HepG2 (cell line): ENCODE results near the gene WFDC10B. TPM values are rescaled to one million over a fixed set of nuclear protein-coding genes. Genes with fewer than 3 reads are reported as not detected.

Source experiments
- ATAC-seq: fragments of 200-7000 bp; cut with Tn5 transposase; 3 replicates; pipeline ENCODE4 v1.9.1; 2020; ENCODE audit warnings: mild to moderate bottlenecking, moderate library complexity
- BruUV-seq: library from RNA; stranded (reverse); fragments of 400-500 nt; replicated peaks from 2 replicates; lab custom pipeline; 2021; lab: Mats Ljungman, UMichigan
- CTCF ChIA-PET: fragments of 300-600 bp; formaldehyde crosslinking; extraction: SDS; loops from one replicate; lab custom pipeline; 2021; ENCODE audit warnings: low total read pairs, inconsistent platforms, low intra/inter-chr PET ratio; lab: Yijun Ruan, JAX
- POLR2A ChIA-PET: fragments of 350-600 bp; sonication (Branson Sonifier 250); formaldehyde crosslinking; loops from one replicate; lab custom pipeline; 2020; ENCODE audit warnings: antibody characterized with exemption, inconsistent platforms; lab: Yijun Ruan, JAX
- DNase-seq: peaks from one replicate; pipeline ENCODE4 v3.0.0-alpha.2; 2015; ENCODE audit warnings: low spot score
- FAIRE-seq: peaks from 3 replicates; lab custom pipeline; 2011; peaks lifted over from hg19 to GRCh38; lab: Jason Lieb, UNC
- H2AFZ ChIP-seq: one replicate; pipeline ENCODE4 v1.6.1; 2011; ENCODE audit warnings: low read length, inconsistent platforms
- H3K27ac ChIP-seq: fragments of 300-600 bp; 3 replicates; pipeline ENCODE4 v1.8.0; 2011; ENCODE audit warnings: mixed run types, mild to moderate bottlenecking, mixed read lengths, low read length, inconsistent platforms; ENCODE audit not compliant: insufficient read depth; ENCODE audit errors: extremely low read length
- H3K27me3 ChIP-seq, 2 experiments: fragments of 200-600 bp in 1 of 2; 2 replicates in 1 of 2; 3 replicates in 1 of 2; pipeline versions ENCODE4 v1.6.0 to v1.8.0; 2011; ENCODE audit warnings: low read length in 2 of 2, mild to moderate bottlenecking in 2 of 2, moderate library complexity in 2 of 2, inconsistent platforms in 1 of 2; ENCODE audit not compliant: insufficient read depth in 2 of 2, control insufficient read depth in 1 of 2
- H3K36me3 ChIP-seq, 2 experiments: fragments of 200-600 bp in 1 of 2; replicated peaks in 1 of 2; 2 replicates in 1 of 2; 3 replicates in 1 of 2; pipeline versions ENCODE4 v1.5.1 to v1.8.0; 2011; ENCODE audit warnings: low read length in 2 of 2, inconsistent platforms in 1 of 2; ENCODE audit not compliant: insufficient read depth in 2 of 2, control insufficient read depth in 1 of 2
- H3K4me1 ChIP-seq: 2 replicates; pipeline ENCODE4 v1.5.1; 2012; ENCODE audit warnings: low read length, inconsistent platforms; ENCODE audit not compliant: insufficient read depth
- H3K4me2 ChIP-seq: 2 replicates; pipeline ENCODE4 v1.6.0; 2011; ENCODE audit warnings: low read depth, low read length, inconsistent platforms
- H3K4me3 ChIP-seq, 3 experiments: fragments of 200-600 bp in 1 of 3; sonication (generic), shearing (Covaris generic) in 1 of 3; replicated peaks in 1 of 3; 2 replicates each; pipeline ENCODE4 v1.5.1; 2011 to 2016; ENCODE audit warnings: low read length in 3 of 3, inconsistent platforms in 2 of 3, low read depth in 2 of 3, mild to moderate bottlenecking in 2 of 3, control low read depth in 1 of 3, mixed read lengths in 1 of 3; ENCODE audit not compliant: insufficient read depth in 1 of 3
- H3K79me2 ChIP-seq: one replicate; pipeline ENCODE4 v1.6.1; 2011; ENCODE audit warnings: low read length, inconsistent platforms; ENCODE audit not compliant: insufficient read depth
- H3K9ac ChIP-seq: 2 replicates; pipeline ENCODE4 v1.6.0; 2011; ENCODE audit warnings: mild to moderate bottlenecking, low read depth, low read length, inconsistent platforms; ENCODE audit not compliant: insufficient read depth
- H3K9me3 ChIP-seq: 2 replicates; pipeline ENCODE4 v1.5.1; 2012; ENCODE audit warnings: mild to moderate bottlenecking, low read length
- H4K20me1 ChIP-seq: 2 replicates; pipeline ENCODE4 v1.6.0; 2011; ENCODE audit warnings: inconsistent platforms, mild to moderate bottlenecking, low read length, moderate library complexity; ENCODE audit not compliant: insufficient read depth
- AHR ChIP-seq: IDR thresholded peaks from 2 replicates; pipeline ENCODE4 v1.6.1; 2018; ENCODE audit warnings: missing genetic modification reagents, missing compliant biosample characterization
- KAT7 ChIP-seq: IDR thresholded peaks from 2 replicates; pipeline ENCODE4 v1.6.1; 2018; ENCODE audit warnings: borderline replicate concordance, missing compliant biosample characterization
- KLF11 ChIP-seq: IDR thresholded peaks from 2 replicates; pipeline ENCODE4 v1.6.1; 2016; ENCODE audit warnings: missing compliant biosample characterization
- MAFG ChIP-seq: sonication (generic); formaldehyde crosslinking; IDR thresholded peaks from 2 replicates; pipeline ENCODE4 v1.5.1; 2020; ENCODE audit warnings: mild to moderate bottlenecking, missing genetic modification reagents
- PAF1 ChIP-seq: IDR thresholded peaks from 2 replicates; pipeline ENCODE4 v1.6.1; 2016; ENCODE audit warnings: missing genetic modification reagents, missing compliant biosample characterization
- SMAD1 ChIP-seq: sonication (generic); formaldehyde crosslinking; IDR thresholded peaks from 2 replicates; pipeline ENCODE4 v1.4.0; 2020; ENCODE audit warnings: missing genetic modification reagents, low read depth, mild to moderate bottlenecking, borderline replicate concordance
- ZFP62 ChIP-seq: sonication (generic); formaldehyde crosslinking; IDR thresholded peaks from 2 replicates; pipeline ENCODE4 v1.4.0; 2020; ENCODE audit warnings: missing genetic modification reagents
- ZNF121 ChIP-seq: sonication (generic); formaldehyde crosslinking; IDR thresholded peaks from 2 replicates; pipeline ENCODE4 v1.5.0; 2020; ENCODE audit warnings: mild to moderate bottlenecking, missing genetic modification reagents
- WGBS: methylation state at CpG from one replicate; pipeline ENCODE4 v1.1.6; 2017; ENCODE audit warnings: low lambda C conversion rate; 5-methylcytosine and 5-hydroxymethylcytosine counted together
- in situ Hi-C: cut with HindIII; loops from 2 replicates; pipeline ENCODE4 v1.10.0; 2017; ENCODE audit warnings: low pct_unique_long_range_greater_than_20kb; ENCODE audit not compliant: extremely low pct_ligation_motif_present
- intact Hi-C: fragments of 100-400 bp; cut with micrococcal nuclease; formaldehyde crosslinking; loops from one replicate; pipeline ENCODE4 v1.10.0; 2022; ENCODE audit not compliant: unreplicated experiment
- polyA plus RNA-seq, 8 experiments: library from polyadenylated mRNA; depleted of rRNA in 3 of 8; stranded (reverse) in 7 of 8; unstranded in 1 of 8; fragments of >200 nt; fragmentation: Illumina TruSeq in 4 of 8; extraction: Trizol in 4 of 8; gene quantifications; 2 replicates each; pipeline versions ENCODE4 v1.2.1 to v1.2.3, GENCODE V29; 2011 to 2016; ENCODE audit warnings: low read depth in 4 of 8, missing spikeins in 1 of 8, mixed read lengths in 1 of 8; ENCODE audit not compliant: insufficient read depth in 1 of 8
- total RNA-seq, 5 experiments: library from RNA; depleted of rRNA; stranded (reverse); fragments of >200 nt; fragmentation: Illumina TruSeq; extraction: Trizol; gene quantifications; 2 replicates each; pipeline ENCODE4 v1.2.3, GENCODE V29; 2016; ENCODE audit warnings: low read depth in 1 of 5
- TF ChIP-seq, protein P1 (sequence below): sonication (generic); formaldehyde crosslinking; IDR thresholded peaks from 2 replicates; pipeline ENCODE4 v1.5.0; 2020; ENCODE audit warnings: mild to moderate bottlenecking, low read depth, missing genetic modification reagents, borderline replicate concordance
- TF ChIP-seq, protein P2 (sequence below): sonication (generic); formaldehyde crosslinking; IDR thresholded peaks from 2 replicates; pipeline ENCODE4 v1.5.0; 2020; ENCODE audit warnings: missing genetic modification reagents
- TF ChIP-seq, protein P3 (sequence below): sonication (generic); formaldehyde crosslinking; IDR thresholded peaks from 2 replicates; pipeline ENCODE4 v1.5.0; 2020; ENCODE audit warnings: missing genetic modification reagents

Gene WFDC10B
- total and polyA plus RNA-seq, 2 of the 13 experiments (the other 11 are each of a cell fraction or from before 2014, with no cell fraction given): 0.24 TPM; not detected in 1

DNA sequence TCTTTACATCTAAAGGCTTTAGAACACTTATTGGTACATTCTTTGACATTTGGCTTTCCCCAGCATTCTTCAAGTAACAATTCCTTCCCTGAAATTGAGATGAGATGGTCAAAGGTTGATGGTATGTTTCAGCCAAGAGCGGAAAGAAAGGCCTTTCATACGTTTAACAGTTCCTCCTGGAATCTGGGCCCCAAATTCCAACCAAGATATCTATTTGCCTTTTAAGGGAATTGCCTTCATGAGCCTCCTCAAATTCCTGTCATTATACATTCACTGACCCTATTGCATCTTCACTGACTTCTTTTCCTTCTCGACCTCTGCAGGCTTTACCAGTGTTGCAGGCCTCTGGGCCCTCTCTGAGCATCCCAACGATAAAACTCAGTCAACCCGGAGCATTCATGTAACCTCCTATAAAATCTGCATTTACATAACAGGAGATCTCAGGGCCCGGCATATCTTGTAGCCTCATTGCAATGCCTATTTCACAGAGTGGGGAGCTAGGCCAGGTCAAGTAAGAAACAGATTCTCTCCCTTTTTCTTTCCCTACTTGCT is 55.4 kb downstream of the WFDC10B start:
- H3K27me3 ChIP-seq: peaks cover 0 to 4% of the 10 kb centered on the region in 2 experiments; a peak in 1 of 5 replicates
- H3K4me3 ChIP-seq: no peak overlapping the region
- H3K4me1 ChIP-seq: peaks cover 9% of the 10 kb centered on the region
- H3K79me2 ChIP-seq: no peaks in the 10 kb centered on the region
- TF ChIP-seq AHR (CRISPR knock-in tag): no peak
- TF ChIP-seq MAFG (CRISPR knock-in tag): no peak
- no peak for TF ChIP-seq ZFP62
- TF ChIP-seq SMAD1 (CRISPR knock-in tag): no peak
- TF ChIP-seq, protein P1, sequence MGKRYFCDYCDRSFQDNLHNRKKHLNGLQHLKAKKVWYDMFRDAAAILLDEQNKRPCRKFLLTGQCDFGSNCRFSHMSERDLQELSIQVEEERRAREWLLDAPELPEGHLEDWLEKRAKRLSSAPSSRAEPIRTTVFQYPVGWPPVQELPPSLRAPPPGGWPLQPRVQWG: no peak
- no peak for TF ChIP-seq PAF1
- TF ChIP-seq KLF11 (CRISPR knock-in tag): no peak
- TF ChIP-seq, protein P2, sequence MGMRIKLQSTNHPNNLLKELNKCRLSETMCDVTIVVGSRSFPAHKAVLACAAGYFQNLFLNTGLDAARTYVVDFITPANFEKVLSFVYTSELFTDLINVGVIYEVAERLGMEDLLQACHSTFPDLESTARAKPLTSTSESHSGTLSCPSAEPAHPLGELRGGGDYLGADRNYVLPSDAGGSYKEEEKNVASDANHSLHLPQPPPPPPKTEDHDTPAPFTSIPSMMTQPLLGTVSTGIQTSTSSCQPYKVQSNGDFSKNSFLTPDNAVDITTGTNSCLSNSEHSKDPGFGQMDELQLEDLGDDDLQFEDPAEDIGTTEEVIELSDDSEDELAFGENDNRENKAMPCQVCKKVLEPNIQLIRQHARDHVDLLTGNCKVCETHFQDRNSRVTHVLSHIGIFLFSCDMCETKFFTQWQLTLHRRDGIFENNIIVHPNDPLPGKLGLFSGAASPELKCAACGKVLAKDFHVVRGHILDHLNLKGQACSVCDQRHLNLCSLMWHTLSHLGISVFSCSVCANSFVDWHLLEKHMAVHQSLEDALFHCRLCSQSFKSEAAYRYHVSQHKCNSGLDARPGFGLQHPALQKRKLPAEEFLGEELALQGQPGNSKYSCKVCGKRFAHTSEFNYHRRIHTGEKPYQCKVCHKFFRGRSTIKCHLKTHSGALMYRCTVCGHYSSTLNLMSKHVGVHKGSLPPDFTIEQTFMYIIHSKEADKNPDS (CRISPR knock-in tag): no peak
- TF ChIP-seq, protein P3, sequence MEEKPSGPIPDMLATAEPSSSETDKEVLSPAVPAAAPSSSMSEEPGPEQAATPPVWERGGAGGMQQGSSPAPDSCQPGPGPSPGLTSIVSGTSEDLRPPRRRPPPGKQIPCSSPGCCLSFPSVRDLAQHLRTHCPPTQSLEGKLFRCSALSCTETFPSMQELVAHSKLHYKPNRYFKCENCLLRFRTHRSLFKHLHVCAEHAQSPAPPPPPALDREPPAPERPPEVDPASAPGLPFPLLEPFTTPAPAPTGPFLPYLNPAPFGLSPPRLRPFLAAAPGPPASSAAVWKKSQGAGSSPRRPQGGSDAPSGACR (CRISPR knock-in tag): no peak
- TF ChIP-seq ZNF121 (CRISPR knock-in tag): no peak
- TF ChIP-seq KAT7 (CRISPR knock-in tag): no peak
- CTCF ChIA-PET: no interaction called here
- intact Hi-C loops (no loop called here), in situ Hi-C loops (no loop called here)
- H3K36me3 ChIP-seq: no peaks in the 10 kb centered on the region
- ATAC-seq: no peak
- no peak overlapping the region for H2AFZ ChIP-seq
- FAIRE-seq: no peak
- no peak overlapping the region for H3K27ac ChIP-seq
- H3K4me2 ChIP-seq: no peak overlapping the region
- BruUV-seq: no TSS peak
- 18% methylated on average over 6 of the region's 6 CpGs for WGBS
- H3K9me3 ChIP-seq: no peaks in the 10 kb centered on the region
- no peak overlapping the region for H3K9ac ChIP-seq
- POLR2A ChIA-PET: no interaction called here
- no peaks in the 10 kb centered on the region for H4K20me1 ChIP-seq
- DNase-seq: no peak
